Effector CD8-positive, alpha-beta T cell (primary cell): ENCODE measurements around the gene TCAIM.

Experiments used
- DNase-seq: peaks from one replicate; lab custom pipeline; 2025; lab: John Stamatoyannopoulos, UW

Gene TCAIM

GRCh38 chr3:44445786-44446185, 107.2 kb downstream of the TCAIM start:
- no peak for DNase-seq

GRCh38 chr3:44446929-44447328, 108.4 kb downstream of the TCAIM start:
- no peak for DNase-seq

- DNase-seq: no peak
Observed at GRCh38 chr3:44451441-44451840, 112.9 kb downstream of the TCAIM start.

GRCh38 chr3:44454258-44454657, 115.7 kb downstream of the TCAIM start:
- DNase-seq: no peak

- DNase-seq: no peak
Observed at GRCh38 chr3:44455318-44455717, 116.8 kb downstream of the TCAIM start.
